Measurements from ENCODE around the gene NDUFB10.

GRCh38 chr16:1982013-1982433, 22.7 kb downstream of the NDUFB10 start:
- no peak for TF ChIP-seq CTCF (IDR thresholded peaks at IDR 0.05; ENCODE audit: low read depth, low read length, poor library complexity, severe bottlenecking)
- no peak for TF ChIP-seq EZH2phosphoT487 (IDR thresholded peaks at IDR 0.05; ENCODE audit: borderline replicate concordance, low read length)
